ENCODE data around the gene CMKLR1.

Gene CMKLR1

GRCh38 chr12:108267450-108267849, 71.7 kb downstream of the CMKLR1 start:
- Histone ChIP-seq H3K4me3 (replicated peaks; ENCODE audit: insufficient read depth, low read length) (no peak overlapping the region), H3K27me3 (ENCODE audit: insufficient read depth, poor library complexity, severe bottlenecking) (no peaks in the 10 kb centered on the region), H3K27ac (replicated peaks) (no peak overlapping the region)
- TF ChIP-seq SPI1 (IDR thresholded peaks at IDR 0.05; ENCODE audit: borderline replicate concordance, low read depth): no peak
- peak; percentile 89 for TF ChIP-seq REST (IDR thresholded peaks at IDR 0.05; ENCODE audit: insufficient replicate concordance, low read depth)
- DNase-seq (ENCODE audit: low read depth in 1 of 2, low spot score in 1 of 2): no peak

- Histone ChIP-seq H3K27me3 (ENCODE audit: insufficient read depth, poor library complexity, severe bottlenecking) (no peaks in the 10 kb centered on the region), H3K27ac (replicated peaks) (no peak overlapping the region), H3K4me3 (replicated peaks; ENCODE audit: insufficient read depth, low read length) (no peak overlapping the region)
- DNase-seq (ENCODE audit: low read depth in 1 of 2, low spot score in 1 of 2): no peak
- TF ChIP-seq REST (IDR thresholded peaks at IDR 0.05; ENCODE audit: insufficient replicate concordance, low read depth) (no peak), CTCF (IDR thresholded peaks at IDR 0.05; ENCODE audit: insufficient read depth, low read length) (no peak)
These were observed 73.0 kb downstream of the CMKLR1 start for GRCh38 chr12:108266131-108266530.

- H3K27me3 ChIP-seq (ENCODE audit: insufficient read depth, poor library complexity, severe bottlenecking): no peaks in the 10 kb centered on the region
- TF ChIP-seq CTCF (IDR thresholded peaks at IDR 0.05; ENCODE audit: insufficient read depth, low read length) (no peak), GABPA (IDR thresholded peaks at IDR 0.05; ENCODE audit: low read depth) (no peak), SPI1 (IDR thresholded peaks at IDR 0.05; ENCODE audit: borderline replicate concordance, low read depth) (no peak), POLR2AphosphoS5 (IDR thresholded peaks at IDR 0.05; ENCODE audit: low read depth) (no peak), REST (IDR thresholded peaks at IDR 0.05; ENCODE audit: insufficient replicate concordance, low read depth) (no peak)
- no peak for DNase-seq (ENCODE audit: low read depth in 1 of 2, low spot score in 1 of 2)
These were observed 73.6 kb downstream of the CMKLR1 start for GRCh38 chr12:108265505-108265904.

GRCh38 chr12:108260969-108261368, 78.1 kb downstream of the CMKLR1 start:
- DNase-seq (ENCODE audit: low read depth in 1 of 2, low spot score in 1 of 2): no peak
- no peaks in the 10 kb centered on the region for H3K27me3 ChIP-seq (ENCODE audit: insufficient read depth, poor library complexity, severe bottlenecking)
- H3K27ac ChIP-seq (replicated peaks): no peak overlapping the region
- TF ChIP-seq GABPA (IDR thresholded peaks at IDR 0.05; ENCODE audit: low read depth) (no peak), REST (IDR thresholded peaks at IDR 0.05; ENCODE audit: insufficient replicate concordance, low read depth) (no peak), POLR2AphosphoS5 (IDR thresholded peaks at IDR 0.05; ENCODE audit: low read depth) (no peak), CTCF (IDR thresholded peaks at IDR 0.05; ENCODE audit: insufficient read depth, low read length) (no peak), SPI1 (IDR thresholded peaks at IDR 0.05; ENCODE audit: borderline replicate concordance, low read depth) (no peak)
- H3K4me3 ChIP-seq (replicated peaks; ENCODE audit: insufficient read depth, low read length): no peak overlapping the region

More at GRCh38 chr12:108265505-108265904, 73.6 kb downstream of the CMKLR1 start:
- H3K4me3 ChIP-seq (replicated peaks; ENCODE audit: insufficient read depth, low read length): no peak overlapping the region
- no peak overlapping the region for H3K27ac ChIP-seq (replicated peaks)
